ENCODE results near the gene BTBD16.

BTBD16 gene

GRCh38 chr10:122248356-122249302 is 22.5 kb upstream of the BTBD16 start:
- no peak for DNase-seq

- DNase-seq: no peak
Measured at GRCh38 chr10:122249303-122249850, 21.7 kb upstream of the BTBD16 start.

GRCh38 chr10:122249991-122250750 is 20.9 kb upstream of the BTBD16 start:
- no peak for DNase-seq

- DNase-seq: no peak
Measured at GRCh38 chr10:122251459-122252255, 19.4 kb upstream of the BTBD16 start.

GRCh38 chr10:122252805-122253204 is 18.3 kb upstream of the BTBD16 start:
- DNase-seq: no peak

- no peak for DNase-seq
Measured at GRCh38 chr10:122253605-122254004, 17.5 kb upstream of the BTBD16 start.

GRCh38 chr10:122254831-122255230 is 16.3 kb upstream of the BTBD16 start:
- DNase-seq: no peak

- no peak for DNase-seq
Measured at GRCh38 chr10:122255509-122256301, 15.4 kb upstream of the BTBD16 start.

GRCh38 chr10:122257041-122257440 is 14.1 kb upstream of the BTBD16 start:
- no peak for DNase-seq

- no peak for DNase-seq
Measured at GRCh38 chr10:122258136-122259074, 12.7 kb upstream of the BTBD16 start.

GRCh38 chr10:122259075-122259466 is 12.0 kb upstream of the BTBD16 start:
- no peak for DNase-seq

- DNase-seq: no peak
Measured at GRCh38 chr10:122261584-122261983, 9.5 kb upstream of the BTBD16 start.

- no peak for DNase-seq
Measured at GRCh38 chr10:122263971-122264370, 7.1 kb upstream of the BTBD16 start.

- DNase-seq: no peak
Measured at GRCh38 chr10:122264436-122264835, 6.7 kb upstream of the BTBD16 start.

GRCh38 chr10:122264931-122265330 is 6.2 kb upstream of the BTBD16 start:
- DNase-seq: no peak

GRCh38 chr10:122265896-122266295 is 5.2 kb upstream of the BTBD16 start:
- no peak for DNase-seq

- no peak for DNase-seq
Measured at GRCh38 chr10:122267849-122268737, 3.0 kb upstream of the BTBD16 start.

GRCh38 chr10:122269059-122269687 is 1.9 kb upstream of the BTBD16 start:
- no peak for DNase-seq

GRCh38 chr10:122273966-122274545 is 3.0 kb downstream of the BTBD16 start:
- no peak for DNase-seq

Measured in NCI-H526 treated with DMSO at 0.1 percent for 48 hours (cell line).